Stimulated activated effector memory CD8-positive, alpha-beta T cell treated with anti-CD3 and anti-CD28 coated beads, Interleukin-12 subunit alpha, Interleukin-12 subunit beta, amount 100 ng/mL, for 72 hours (primary cell): ENCODE data around the gene AQP2.
"Not testable (repeated sequence)": the region's sequence is repeated elsewhere in the genome, so short reads cannot be mapped to it uniquely, and the experiment has no call there.

Source experiments
- ATAC-seq: fragments of 150-1000 bp; cut with Tn5 transposase; 2 replicates; pipeline ENCODE4 v1.10.0; 2021
- DNase-seq, 2 donors: peaks; one replicate each; pipeline ENCODE4 v3.0.0; 2021 to 2022; ENCODE audit warnings: low spot score in 2 of 2
- H3K27ac Mint-ChIP-seq: one replicate; pipeline ENCODE4 v1.8.0; 2022; ENCODE audit warnings: mild to moderate bottlenecking, mixed read lengths
- H3K36me3 Mint-ChIP-seq: one replicate; pipeline ENCODE4 v1.8.0; 2022; ENCODE audit warnings: mild to moderate bottlenecking, mixed read lengths
- H3K4me1 Mint-ChIP-seq: one replicate; pipeline ENCODE4 v1.8.0; 2022; ENCODE audit warnings: mixed read lengths
- H3K4me3 Mint-ChIP-seq: one replicate; pipeline ENCODE4 v1.8.0; 2022; ENCODE audit warnings: mild to moderate bottlenecking, mixed read lengths
- H3K9me3 Mint-ChIP-seq: one replicate; pipeline ENCODE4 v1.8.0; 2022; ENCODE audit warnings: mixed read lengths

The AQP2 gene

GRCh38 chr12:49976557-49976956, 26.0 kb downstream of the AQP2 start:
- Mint-ChIP-seq H3K27ac (peak overlapping the region; percentile 14), H3K9me3 (no peaks in the 10 kb centered on the region), H3K4me1 (no peaks in the 10 kb centered on the region), H3K36me3 (no peaks in the 10 kb centered on the region), H3K4me3 (no peak overlapping the region)
- no peak for ATAC-seq
- DNase-seq = no peak

GRCh38 chr12:49978125-49978524, 27.6 kb downstream of the AQP2 start:
- Mint-ChIP-seq H3K4me1 (no peaks in the 10 kb centered on the region), H3K36me3 (no peaks in the 10 kb centered on the region), H3K9me3 (no peaks in the 10 kb centered on the region), H3K4me3 (no peak overlapping the region), H3K27ac (no peak overlapping the region)
- ATAC-seq (no peak), DNase-seq (no peak)

- peak overlapping the region; percentile 44 for H3K27ac Mint-ChIP-seq
- H3K36me3 Mint-ChIP-seq = peaks cover 6% of the 10 kb centered on the region
These were observed 28.6 kb downstream of the AQP2 start for GRCh38 chr12:49979016-49979586.

GRCh38 chr12:49979791-49980190, 29.3 kb downstream of the AQP2 start:
- H3K4me3 Mint-ChIP-seq = no peak overlapping the region
- no peaks in the 10 kb centered on the region for H3K9me3 Mint-ChIP-seq
- no peak for DNase-seq
- no peaks in the 10 kb centered on the region for H3K4me1 Mint-ChIP-seq
- no peak for ATAC-seq
- peak overlapping the region; percentile 44 for H3K27ac Mint-ChIP-seq
- peaks cover 6% of the 10 kb centered on the region for H3K36me3 Mint-ChIP-seq

More at GRCh38 chr12:49979016-49979586, 28.6 kb downstream of the AQP2 start:
- ATAC-seq = no peak
- Mint-ChIP-seq H3K9me3 (no peaks in the 10 kb centered on the region), H3K4me3 (no peak overlapping the region), H3K4me1 (no peaks in the 10 kb centered on the region)
- no peak for DNase-seq

- ATAC-seq = no peak
- H3K4me3 Mint-ChIP-seq = no peak overlapping the region
- H3K9me3 Mint-ChIP-seq = no peaks in the 10 kb centered on the region
- H3K4me1 Mint-ChIP-seq = no peaks in the 10 kb centered on the region
- peak overlapping the region; percentile 38 for H3K27ac Mint-ChIP-seq
- DNase-seq = no peak
- peaks cover 6% of the 10 kb centered on the region for H3K36me3 Mint-ChIP-seq
These were observed 30.2 kb downstream of the AQP2 start for GRCh38 chr12:49980501-49981349.

GRCh38 chr12:49982246-49983087, 31.9 kb downstream of the AQP2 start:
- Mint-ChIP-seq H3K4me3 (no peak overlapping the region), H3K36me3 (peaks cover 6% of the 10 kb centered on the region), H3K27ac (peak overlapping the region; percentile 9), H3K4me1 (no peaks in the 10 kb centered on the region), H3K9me3 (no peaks in the 10 kb centered on the region)
- no peak for ATAC-seq
- no peak for DNase-seq

- no peak overlapping the region for H3K4me3 Mint-ChIP-seq
- H3K36me3 Mint-ChIP-seq = peaks cover 17% of the 10 kb centered on the region
- no peaks in the 10 kb centered on the region for H3K4me1 Mint-ChIP-seq
- H3K9me3 Mint-ChIP-seq = no peaks in the 10 kb centered on the region
- ATAC-seq (no peak), DNase-seq (no peak)
- H3K27ac Mint-ChIP-seq = no peak overlapping the region
These were observed 33.4 kb downstream of the AQP2 start for GRCh38 chr12:49983892-49984291.

- ATAC-seq (no peak), DNase-seq (no peak)
- Mint-ChIP-seq H3K27ac (peak overlapping the region; percentile 58), H3K36me3 (peaks cover 25% of the 10 kb centered on the region), H3K4me1 (no peaks in the 10 kb centered on the region), H3K4me3 (no peak overlapping the region), H3K9me3 (no peaks in the 10 kb centered on the region)
These were observed 34.2 kb downstream of the AQP2 start for GRCh38 chr12:49984476-49985359.

- DNase-seq (no peak), ATAC-seq (peak; percentile 64)
- H3K4me3 Mint-ChIP-seq = no peak overlapping the region
- H3K9me3 Mint-ChIP-seq = no peaks in the 10 kb centered on the region
- H3K27ac Mint-ChIP-seq = no peak overlapping the region
- H3K4me1 Mint-ChIP-seq = no peaks in the 10 kb centered on the region
- peaks cover 38% of the 10 kb centered on the region for H3K36me3 Mint-ChIP-seq
These were observed 35.4 kb downstream of the AQP2 start for GRCh38 chr12:49985981-49986380.

- ATAC-seq, H3K9me3 Mint-ChIP-seq, H3K27ac Mint-ChIP-seq, DNase-seq, H3K4me3 Mint-ChIP-seq, H3K4me1 Mint-ChIP-seq: not testable (repeated sequence)
- H3K36me3 Mint-ChIP-seq = peaks cover 43% of the 10 kb centered on the region
These were observed 35.9 kb downstream of the AQP2 start for GRCh38 chr12:49986476-49986875.

- no peaks in the 10 kb centered on the region for H3K4me1 Mint-ChIP-seq
- no peaks in the 10 kb centered on the region for H3K9me3 Mint-ChIP-seq
- H3K4me3 Mint-ChIP-seq = no peak overlapping the region
- no peak for DNase-seq
- H3K36me3 Mint-ChIP-seq = peaks cover 56% of the 10 kb centered on the region
- no peak for ATAC-seq
- H3K27ac Mint-ChIP-seq = no peak overlapping the region
These were observed 37.2 kb downstream of the AQP2 start for GRCh38 chr12:49987625-49988303.

- H3K27ac Mint-ChIP-seq, H3K4me3 Mint-ChIP-seq, H3K9me3 Mint-ChIP-seq, ATAC-seq, H3K4me1 Mint-ChIP-seq, DNase-seq: not testable (repeated sequence)
- H3K36me3 Mint-ChIP-seq = peaks cover 66% of the 10 kb centered on the region
These were observed 38.9 kb downstream of the AQP2 start for GRCh38 chr12:49989400-49989799.

GRCh38 chr12:49990273-49990672, 39.7 kb downstream of the AQP2 start:
- H3K4me3 Mint-ChIP-seq = no peak overlapping the region
- H3K4me1 Mint-ChIP-seq = no peaks in the 10 kb centered on the region
- DNase-seq (no peak), ATAC-seq (no peak)
- peaks cover 75% of the 10 kb centered on the region for H3K36me3 Mint-ChIP-seq
- H3K27ac Mint-ChIP-seq = no peak overlapping the region
- no peaks in the 10 kb centered on the region for H3K9me3 Mint-ChIP-seq

GRCh38 chr12:49998453-49998852, 47.9 kb downstream of the AQP2 start:
- ATAC-seq = no peak
- H3K27ac Mint-ChIP-seq = no peak overlapping the region
- no peaks in the 10 kb centered on the region for H3K9me3 Mint-ChIP-seq
- H3K4me3 Mint-ChIP-seq = no peak overlapping the region
- no peaks in the 10 kb centered on the region for H3K4me1 Mint-ChIP-seq
- H3K36me3 Mint-ChIP-seq = peaks cover 100% of the 10 kb centered on the region
- no peak for DNase-seq
